22Rv1 (cell line): ENCODE results near the gene SPATA9.

ENCODE experiments used
- H3K27ac ChIP-seq: fragments of 450-650 bp; 2 replicates; pipeline ENCODE4 v1.5.1; 2017
- CTCF ChIP-seq: fragments of 450-650 bp; IDR thresholded peaks from 2 replicates; pipeline ENCODE4 v1.5.1; 2017; ENCODE audit warnings: mild to moderate bottlenecking
- ZFX ChIP-seq: fragments of 450-650 bp; IDR thresholded peaks from 2 replicates; pipeline ENCODE4 v1.6.1; 2017; ENCODE audit warnings: antibody characterized with exemption, borderline replicate concordance

SPATA9 gene

GRCh38 chr5:95668216-95668615, 14.6 kb downstream of the SPATA9 start:
- TF ChIP-seq CTCF (no peak), ZFX (no peak)
- no peak overlapping the region for H3K27ac ChIP-seq

GRCh38 chr5:95667678-95668077, 15.1 kb downstream of the SPATA9 start:
- TF ChIP-seq CTCF (no peak), ZFX (no peak)

GRCh38 chr5:95667061-95667618, 15.7 kb downstream of the SPATA9 start:
- TF ChIP-seq ZFX (no peak), CTCF (no peak)
- H3K27ac ChIP-seq: no peak overlapping the region

More at GRCh38 chr5:95667678-95668077, 15.1 kb downstream of the SPATA9 start:
- no peak overlapping the region for H3K27ac ChIP-seq

- H3K27ac ChIP-seq: no peak overlapping the region
- TF ChIP-seq CTCF (peak; percentile 92), ZFX (no peak)
Measured at GRCh38 chr5:95664204-95664786, 18.5 kb downstream of the SPATA9 start.

- no peak overlapping the region for H3K27ac ChIP-seq
- no peak for TF ChIP-seq ZFX
- TF ChIP-seq CTCF: no peak
Measured at GRCh38 chr5:95662946-95663345, 19.8 kb downstream of the SPATA9 start.

GRCh38 chr5:95660060-95660459, 22.7 kb downstream of the SPATA9 start:
- H3K27ac ChIP-seq: no peak overlapping the region
- TF ChIP-seq ZFX: no peak
- TF ChIP-seq CTCF: no peak

- no peak overlapping the region for H3K27ac ChIP-seq
- TF ChIP-seq CTCF: no peak
- no peak for TF ChIP-seq ZFX
Measured at GRCh38 chr5:95655575-95655974, 27.2 kb downstream of the SPATA9 start.
